ENCODE results near the gene COL4A6.

Gene COL4A6

DNA sequence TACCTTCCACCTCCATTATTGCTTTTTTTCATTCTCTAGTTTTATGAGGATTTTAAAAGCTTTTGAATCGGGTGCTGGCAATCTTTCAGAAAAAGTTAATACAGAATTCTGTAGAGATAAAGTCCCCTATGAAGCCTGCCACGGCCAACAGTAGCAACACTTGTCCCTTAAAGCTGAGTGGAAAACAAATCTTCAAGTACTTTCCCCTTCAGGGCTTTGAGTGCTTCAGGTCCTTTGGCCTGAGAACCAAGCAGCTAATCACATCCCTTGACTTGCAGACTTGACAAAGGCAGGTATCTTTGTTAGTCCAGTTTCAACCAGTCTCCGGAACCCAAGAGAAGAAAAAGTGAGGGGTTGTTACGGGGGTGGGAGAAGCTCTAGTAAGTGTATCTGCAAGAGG, 202.2 kb downstream of the COL4A6 start:
- intact Hi-C loops (cut with DNase I), result no loop called here
- DNase-seq, result no peak

DNA sequence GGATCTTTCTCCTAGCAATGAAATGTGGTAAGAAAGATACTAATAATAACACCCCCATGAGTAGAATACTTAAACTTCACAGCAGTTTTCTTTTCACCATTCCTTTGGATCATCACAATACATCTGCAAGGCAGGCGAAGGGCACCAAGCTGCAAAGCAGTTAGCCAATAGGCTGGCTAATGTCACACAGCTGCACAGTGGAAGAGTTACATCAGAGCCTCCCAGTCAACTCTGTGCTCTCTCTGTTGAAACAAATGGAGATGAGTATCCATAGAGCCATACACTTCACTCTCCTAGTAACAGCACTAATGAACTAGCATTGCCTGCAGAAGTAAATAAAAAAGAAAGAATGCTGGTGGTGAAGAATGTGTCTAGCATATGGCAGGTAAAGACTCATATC, 207.6 kb downstream of the COL4A6 start:
- intact Hi-C loops (cut with DNase I), result no loop called here
- peak in 2 of 42 donors; percentile 1 to 11 for DNase-seq

DNA sequence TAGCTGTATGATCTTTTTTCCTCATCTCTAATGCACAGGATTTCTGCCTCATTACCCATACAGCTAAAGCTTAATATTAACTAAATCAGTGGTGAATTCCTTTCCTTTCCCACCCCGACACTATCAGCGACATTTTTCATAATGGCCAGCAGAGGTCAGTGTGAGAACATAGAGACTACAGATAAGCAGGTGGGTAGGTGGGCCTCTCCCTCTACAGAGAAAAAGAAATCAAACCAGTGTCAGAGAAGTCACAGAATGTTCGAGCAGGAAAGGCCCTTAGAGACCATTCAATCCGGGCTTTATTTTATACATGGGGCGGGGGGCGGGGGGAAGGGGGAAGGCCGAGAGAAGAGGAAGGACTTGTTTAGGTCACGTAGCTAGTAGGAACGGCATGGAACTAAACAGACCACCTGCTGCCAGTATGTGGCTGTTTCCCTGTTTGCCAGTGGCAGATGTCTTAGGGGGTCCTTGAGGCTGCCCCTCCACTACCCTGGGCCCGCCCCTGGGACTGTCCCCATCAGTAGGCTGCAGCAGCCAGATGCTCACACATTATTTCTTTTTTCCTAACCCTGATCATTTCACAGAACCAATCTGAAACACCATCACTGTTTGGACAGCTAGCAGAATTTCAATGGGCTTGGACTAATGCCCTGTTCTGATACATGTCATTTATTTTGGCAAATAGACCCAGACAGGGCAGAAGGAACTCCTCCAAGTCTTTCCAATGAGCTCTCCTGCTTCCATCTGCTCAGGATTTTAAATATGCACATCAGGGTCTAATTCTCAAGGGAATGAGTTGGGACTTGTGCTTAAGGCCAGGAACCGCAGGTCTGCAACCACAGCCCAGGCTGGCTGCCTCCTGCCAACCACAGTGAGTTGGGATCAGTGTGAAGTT, 213.2 kb downstream of the COL4A6 start:
- DNase-seq, result peak in 19 of 42 donors; percentile 1 to 49 (median 18)
- intact Hi-C loops (cut with DNase I), result loop anchor here (5.0 kb wide), 1 partner anchor 312 kb away; no protein-coding TSS in a partner anchor

DNA sequence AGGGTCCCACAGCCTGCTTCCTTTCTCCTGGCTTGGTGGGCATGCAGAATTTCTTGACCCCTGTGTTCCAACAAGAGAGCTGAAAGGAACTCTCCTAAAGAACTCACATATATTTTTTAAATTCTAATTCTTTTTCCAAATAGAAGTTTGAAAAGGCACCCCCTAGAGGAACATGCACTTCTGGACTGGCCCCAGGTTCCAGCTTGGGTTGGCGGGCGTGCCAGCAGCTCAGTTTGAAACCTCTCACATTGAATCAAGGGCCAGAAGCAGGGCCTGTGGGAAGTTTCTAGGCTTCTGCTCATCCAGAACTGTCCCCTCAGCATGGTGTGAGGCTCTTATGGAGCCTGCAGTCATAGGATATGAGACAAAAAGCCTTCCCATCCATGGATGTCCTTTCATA, 214.0 kb downstream of the COL4A6 start:
- intact Hi-C loops (cut with DNase I), result loop anchor here (5.0 kb wide), 1 partner anchor 313 kb away; no protein-coding TSS in a partner anchor
- DNase-seq, result no peak

DNA sequence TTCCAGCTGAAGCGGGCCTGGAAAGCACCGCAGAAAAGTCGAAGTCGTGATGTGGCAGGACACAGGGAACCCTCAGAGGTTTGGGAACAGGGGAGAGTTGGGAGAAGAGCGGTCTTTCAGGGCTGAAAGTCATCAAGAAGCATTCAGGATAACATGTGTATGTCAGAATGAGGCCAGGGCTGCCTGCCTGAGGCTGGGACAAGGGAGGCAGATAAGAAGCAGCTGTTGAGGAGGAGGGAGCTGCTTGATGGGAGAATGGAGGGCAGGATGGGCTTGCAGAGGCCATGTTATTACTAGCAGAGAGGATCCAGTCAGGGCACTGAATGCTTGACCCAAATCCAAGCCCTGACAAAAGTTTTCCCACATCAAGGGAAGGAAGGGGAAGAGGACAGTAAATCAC, 214.6 kb downstream of the COL4A6 start:
- intact Hi-C loops (cut with DNase I), result loop anchor here (5.0 kb wide), 1 partner anchor 314 kb away; no protein-coding TSS in a partner anchor
- DNase-seq, result no peak

DNA sequence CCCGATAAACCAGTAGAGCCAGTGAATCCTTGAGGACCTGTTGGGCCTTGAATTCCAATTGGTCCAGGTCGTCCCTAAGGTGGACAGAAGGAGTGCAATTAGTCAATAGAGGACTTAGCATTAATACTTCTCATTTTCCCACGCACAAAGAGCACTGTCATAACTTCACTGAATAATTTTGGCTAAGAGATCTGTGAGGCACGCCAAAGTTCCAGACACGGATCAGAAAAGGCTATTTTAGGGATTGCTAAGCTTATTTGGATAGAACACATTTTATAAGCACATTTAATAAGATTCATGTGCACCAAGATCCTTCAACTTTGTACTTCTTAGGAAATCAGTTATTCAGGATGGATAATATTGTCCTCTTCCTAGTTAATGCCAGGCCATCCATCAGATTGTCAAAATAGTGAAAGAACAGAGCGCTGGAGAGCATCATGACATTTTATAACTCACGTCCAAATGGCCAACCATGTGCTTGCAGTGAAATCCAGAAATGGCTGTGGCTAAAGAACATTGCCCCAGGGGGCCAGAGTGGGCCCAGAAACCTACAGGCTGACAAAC, 216.8 kb downstream of the COL4A6 start:
- no peak for DNase-seq

DNA sequence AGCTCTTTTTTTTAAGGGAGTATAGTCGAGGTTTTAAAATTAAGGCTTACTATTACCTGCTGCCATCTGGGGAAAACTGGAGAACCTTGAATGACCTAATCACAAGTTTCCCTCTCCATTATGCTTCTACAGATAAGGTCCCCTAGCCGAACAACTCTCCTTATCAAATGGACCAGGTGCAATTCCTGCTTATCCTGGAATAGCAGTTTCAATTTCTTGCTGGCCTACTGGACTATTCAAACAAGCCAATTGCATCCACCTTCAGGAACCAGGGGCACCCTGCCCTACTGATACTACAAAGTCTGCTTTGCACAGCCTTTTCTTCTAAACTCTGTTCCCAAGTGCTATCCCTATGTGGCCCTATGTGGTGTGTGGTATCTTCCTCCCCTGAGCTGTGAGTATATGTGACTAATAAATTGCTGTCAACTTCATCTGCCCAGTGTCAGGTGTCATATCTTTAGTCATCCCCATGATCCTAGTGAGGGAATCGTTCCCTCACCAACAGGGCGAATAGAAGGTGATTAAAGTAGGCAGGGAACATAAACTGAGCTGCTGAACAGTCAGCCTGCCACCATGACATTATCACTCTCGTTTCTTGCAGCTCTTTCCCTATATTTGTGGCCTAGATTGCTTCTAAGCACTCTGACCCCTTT, 218.1 kb downstream of the COL4A6 start:
- intact Hi-C loops (cut with DNase I), result loop anchor here (5.0 kb wide), 1 partner anchor 317 kb away; no protein-coding TSS in a partner anchor
- DNase-seq, result no peak

More for the DNA sequence above, 216.8 kb downstream of the COL4A6 start:
- intact Hi-C loops (cut with DNase I), result loop anchor here (5.0 kb wide), 1 partner anchor 316 kb away; no protein-coding TSS in a partner anchor

DNA sequence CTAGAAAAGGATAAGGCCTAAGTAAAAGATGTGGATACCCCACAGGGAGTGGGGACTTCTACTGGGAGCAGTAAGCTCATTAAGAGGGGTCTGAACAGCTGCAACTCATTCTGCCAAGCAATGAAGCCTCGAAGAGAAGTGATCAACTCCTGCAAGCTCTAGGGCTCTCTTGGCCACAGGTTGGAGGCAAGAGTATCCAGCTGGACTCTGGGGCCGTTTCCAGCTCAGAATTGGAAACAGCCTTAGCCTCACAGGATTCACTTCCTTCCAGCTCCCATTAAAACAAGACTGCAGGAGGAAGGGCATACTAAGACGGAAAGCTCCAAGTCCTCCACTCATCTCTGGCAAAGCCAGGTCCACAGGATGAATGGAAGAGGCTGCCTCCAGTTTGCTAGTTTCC, 220.3 kb downstream of the COL4A6 start:
- DNase-seq, result no peak
- intact Hi-C loops (cut with DNase I), result no loop called here

DNA sequence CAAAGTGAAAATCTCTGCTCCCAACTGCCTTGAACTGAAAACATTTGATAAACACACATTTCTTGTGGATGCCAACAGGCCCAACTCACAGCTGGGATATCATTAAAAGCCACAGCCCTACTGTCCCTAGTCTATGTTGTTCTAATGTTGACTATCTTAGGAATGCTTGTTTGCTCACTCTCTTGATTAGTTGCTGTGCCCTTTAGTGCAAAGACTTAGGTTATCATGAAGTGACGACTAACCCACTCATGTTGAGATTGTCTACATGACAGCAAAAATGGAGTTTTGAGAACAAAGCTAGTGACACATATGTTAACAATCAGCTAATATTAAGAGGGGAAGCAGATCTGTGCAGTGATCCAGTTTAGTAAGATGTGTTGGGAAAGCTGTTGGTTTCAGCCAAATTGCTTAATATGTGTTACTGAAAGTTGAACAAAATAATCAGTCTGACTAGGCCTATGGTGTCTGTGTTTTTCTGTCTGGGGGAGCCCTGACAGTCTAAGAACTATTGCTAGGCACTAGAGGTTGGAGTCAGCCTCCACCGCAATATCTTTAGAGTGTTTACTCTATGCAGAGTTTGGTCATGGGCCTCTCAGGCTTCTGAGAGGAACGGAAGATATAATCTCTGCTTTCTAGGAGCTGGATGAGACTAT, 221.2 kb downstream of the COL4A6 start:
- DNase-seq, result no peak
- intact Hi-C loops (cut with DNase I), result no loop called here

DNA sequence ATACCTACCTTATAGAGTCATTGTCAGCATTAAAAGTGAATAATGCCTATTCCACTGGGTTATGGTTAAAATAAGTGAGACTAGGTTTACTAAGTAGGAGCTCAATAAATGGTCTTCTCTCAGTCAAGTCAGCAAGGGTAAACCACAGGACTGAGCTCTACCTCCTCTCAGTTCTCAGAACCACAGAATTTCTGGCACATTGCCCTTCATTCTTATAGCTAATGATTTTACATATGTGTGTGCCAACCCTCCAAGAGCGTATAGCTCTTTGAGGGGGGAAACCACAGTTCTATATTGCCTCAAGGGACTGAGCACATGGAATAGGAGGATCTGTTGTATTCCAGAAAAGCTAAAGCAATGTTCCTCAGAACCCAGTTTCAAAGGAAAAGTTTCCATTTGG, 221.8 kb downstream of the COL4A6 start:
- intact Hi-C loops (cut with DNase I), result no loop called here
- DNase-seq, result no peak

DNA sequence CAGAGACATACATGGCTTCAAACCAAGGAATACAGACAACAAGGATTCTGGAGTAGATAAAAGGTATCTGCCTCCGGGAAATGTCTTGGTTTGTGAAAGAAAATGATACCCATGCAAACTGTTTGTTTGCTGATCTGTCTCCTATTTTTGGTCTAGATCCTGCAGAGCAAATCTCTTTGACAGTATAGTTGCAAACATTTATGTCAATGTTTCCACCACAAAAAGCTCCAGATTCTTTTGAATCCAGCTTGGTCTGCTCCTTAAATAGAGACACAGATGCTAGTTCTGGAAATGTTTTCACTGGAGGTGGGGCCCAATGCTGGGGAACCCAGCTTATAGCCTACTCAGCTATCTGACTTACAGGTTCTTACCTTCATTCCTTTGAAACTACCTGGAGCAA, 226.9 kb downstream of the COL4A6 start:
- no peak for DNase-seq
- intact Hi-C loops (cut with DNase I), result no loop called here

DNA sequence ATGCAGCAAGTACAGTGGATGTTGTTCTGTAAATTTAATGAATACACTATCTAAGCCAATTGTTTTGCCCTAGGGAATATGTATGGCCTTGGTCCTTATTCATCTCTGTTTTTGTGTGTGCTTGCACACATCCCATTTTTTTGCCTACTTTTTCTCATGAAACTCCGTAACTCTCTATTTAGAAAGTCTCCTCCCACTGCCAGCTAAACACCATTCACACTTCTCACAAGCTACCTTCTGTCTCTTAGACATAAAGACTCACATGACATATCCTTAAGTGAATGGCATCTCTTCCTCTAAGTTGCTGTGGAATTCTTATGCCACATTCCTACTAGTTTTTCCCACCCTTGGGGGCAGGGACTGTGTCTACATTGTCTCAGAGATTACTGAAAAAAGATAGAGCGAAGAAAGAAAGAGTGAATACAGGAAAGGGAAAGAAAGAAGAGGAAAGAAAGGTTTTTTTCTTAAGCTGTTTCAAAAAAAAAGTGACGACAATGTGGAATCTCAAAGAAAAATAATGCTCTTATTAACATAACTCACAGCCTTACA, 229.1 kb downstream of the COL4A6 start:
- no peak for DNase-seq
- intact Hi-C loops (cut with DNase I), result no loop called here

DNA sequence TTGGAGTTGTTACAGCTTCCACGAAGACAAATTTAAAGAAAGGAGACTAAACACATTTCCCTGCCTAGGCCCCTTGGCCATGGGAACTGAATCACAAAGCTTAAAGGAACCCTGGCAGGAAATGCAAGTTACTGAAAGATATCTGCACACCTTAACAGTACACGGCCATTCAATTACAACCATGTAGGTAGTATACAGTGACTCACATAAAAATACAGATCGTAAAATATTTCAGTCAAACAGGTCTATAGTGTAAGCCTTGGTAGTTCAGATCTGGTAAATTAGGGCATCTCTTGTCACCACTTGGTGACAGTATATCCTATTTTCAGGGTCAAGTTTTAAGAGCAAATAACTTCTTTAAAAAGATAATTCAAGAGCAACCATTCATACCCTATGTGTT, 234.7 kb downstream of the COL4A6 start:
- intact Hi-C loops (cut with DNase I), result no loop called here
- no peak for DNase-seq

DNA sequence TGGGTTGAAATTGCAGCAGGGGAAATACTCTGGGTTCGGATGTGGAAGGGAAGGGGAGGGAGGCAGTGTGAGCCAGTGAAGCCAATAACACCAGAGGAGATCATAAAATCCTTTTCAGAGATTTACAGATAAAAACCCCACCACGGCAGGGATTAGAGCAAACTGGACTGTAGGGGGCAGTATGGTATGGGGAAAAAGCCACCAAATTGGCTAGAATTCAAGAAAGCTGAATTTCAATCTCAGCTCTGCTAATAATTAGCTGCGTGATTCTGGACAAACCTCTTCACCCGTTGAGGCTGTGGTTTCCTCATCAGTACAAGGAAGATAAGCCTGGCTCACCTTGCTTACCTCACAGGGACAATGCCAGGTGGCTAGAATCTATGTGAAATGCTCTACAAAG, 238.5 kb downstream of the COL4A6 start:
- intact Hi-C loops (cut with DNase I), result no loop called here
- peak in 21 of 42 donors; percentile 1 to 58 (median 21) for DNase-seq

DNA sequence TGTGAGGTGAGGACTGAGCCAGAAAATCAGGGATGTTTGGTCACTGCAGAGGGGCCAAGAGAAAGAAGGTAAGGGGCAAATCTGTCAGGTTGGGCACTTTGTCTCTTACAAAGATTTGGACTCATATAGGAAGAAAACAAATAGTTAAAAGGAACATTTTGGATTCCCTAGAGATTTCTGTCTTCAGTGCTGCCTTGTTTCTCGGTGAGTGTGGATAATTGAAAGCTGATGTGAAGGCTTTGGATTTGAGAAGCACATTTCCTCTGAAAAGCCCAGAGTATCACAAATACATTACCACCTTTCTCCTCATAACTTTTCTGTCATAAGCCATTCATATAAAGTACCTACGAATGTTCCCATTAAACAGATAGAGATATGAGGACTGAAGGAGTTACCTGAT, 239.2 kb downstream of the COL4A6 start:
- intact Hi-C loops (cut with DNase I), result no loop called here
- no peak for DNase-seq

DNA sequence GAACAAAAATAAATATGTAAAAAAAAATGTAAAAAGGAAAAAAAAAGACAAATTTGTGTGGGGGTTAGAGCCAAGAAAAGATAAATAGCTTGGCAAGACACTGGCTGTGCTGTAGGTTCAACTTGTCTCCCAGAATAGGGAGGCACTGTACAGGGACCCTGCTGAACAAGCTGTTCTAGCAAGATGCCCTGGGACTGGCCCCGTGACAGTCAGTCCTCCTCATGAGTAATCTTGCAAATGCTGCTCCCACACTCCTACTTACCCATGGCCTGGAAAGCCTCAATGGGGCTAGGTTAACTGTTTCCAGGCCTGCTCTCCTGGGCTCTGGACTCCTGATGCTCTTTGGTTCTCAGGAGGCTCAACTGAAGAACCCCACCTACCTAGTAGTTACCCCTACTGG, 239.8 kb downstream of the COL4A6 start:
- DNase-seq, result no peak
- intact Hi-C loops (cut with DNase I), result no loop called here

DNA sequence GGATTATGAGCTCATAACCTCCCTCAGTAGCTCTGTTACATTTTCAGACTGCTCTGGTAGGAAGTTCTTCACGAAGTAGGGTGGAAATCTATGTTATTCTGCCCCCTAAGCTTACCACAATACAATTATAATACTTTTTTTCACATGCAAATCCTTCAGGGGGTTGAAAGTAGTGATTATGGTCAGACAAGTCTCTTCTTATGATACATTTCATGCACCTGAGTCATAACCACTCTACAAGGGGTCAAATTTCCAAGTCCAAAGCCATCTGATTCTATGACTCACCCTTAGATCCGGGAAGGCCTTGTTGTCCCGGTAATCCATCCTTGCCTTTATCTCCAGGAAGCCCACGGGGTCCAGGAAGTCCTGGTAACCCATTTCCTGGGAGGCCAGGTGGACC, 251.4 kb downstream of the COL4A6 start:
- intact Hi-C loops (cut with DNase I), result no loop called here
- DNase-seq, result no peak

DNA sequence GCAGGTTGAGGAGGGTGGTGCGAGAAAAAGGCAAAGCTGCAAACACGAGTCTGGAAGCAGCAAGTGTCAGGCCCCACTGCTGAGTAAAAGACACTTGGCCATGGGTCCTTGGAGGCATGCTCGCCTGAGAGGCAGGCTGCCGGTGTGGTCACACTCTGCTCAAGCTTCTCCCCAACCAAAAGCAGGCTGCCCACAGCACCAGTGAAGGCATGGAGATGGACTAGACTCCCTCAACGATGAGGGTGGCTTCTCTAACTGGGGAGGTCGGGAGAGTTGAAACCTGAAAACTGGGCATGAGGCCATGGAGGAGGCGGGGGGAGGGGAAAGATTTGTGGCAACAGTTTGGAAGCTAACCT, 260.1 kb downstream of the COL4A6 start:
- DNase-seq, result no peak
- intact Hi-C loops (cut with DNase I), result no loop called here

Data from head of caudate nucleus (tissue), 42 donors.